Body of pancreas (tissue), 4 donors: Measurements from ENCODE around the gene HECW1.

Experiments
- CTCF ChIP-seq, 7 experiments: fragments of 450-650 bp in 4 of 7; fragments of 200-600 bp in 3 of 7; sonication (generic) in 3 of 7; IDR thresholded peaks; one replicate each; pipeline ENCODE4 v1.5.1; 2016 to 2019; ENCODE audit warnings: antibody characterized with exemption in 7 of 7
- POLR2A ChIP-seq, 3 donors: fragments of 450-650 bp; IDR thresholded peaks; one replicate each; pipeline ENCODE4 v1.6.1; 2016; ENCODE audit warnings: antibody characterized with exemption in 3 of 3, mild to moderate bottlenecking in 2 of 3

GRCh38 chr7:43071604-43072003, 40.8 kb upstream of the HECW1 start:
- peak in 1 of 7 experiments; percentile 8 for TF ChIP-seq CTCF (IDR thresholded peaks at IDR 0.05)
- TF ChIP-seq POLR2A (IDR thresholded peaks at IDR 0.05): no peak
